Panc1 (cell line): ENCODE results near the gene TMCO1. TPM values are rescaled to one million over a fixed set of nuclear protein-coding genes. Genes with fewer than 3 reads are reported as not detected.

Source experiments
- ATAC-seq: fragments of 200-7000 bp; cut with Tn5 transposase; 2 replicates; pipeline ENCODE4 v1.9.1; 2020; ENCODE audit warnings: mild to moderate bottlenecking, moderate library complexity
- BruUV-seq: library from RNA; stranded (reverse); fragments of 400-500 nt; replicated peaks from 2 replicates; lab custom pipeline; 2021; lab: Mats Ljungman, UMichigan
- CTCF ChIA-PET: fragments of 300-600 bp; sonication (Branson Sonifier 250); formaldehyde crosslinking; loops from one replicate; lab custom pipeline; 2022; ENCODE audit warnings: antibody characterized with exemption; lab: Charles Lee
- POLR2A ChIA-PET: fragments of 300-600 bp; sonication (Branson Sonifier 250); formaldehyde crosslinking; loops from one replicate; lab custom pipeline; 2022; ENCODE audit warnings: antibody characterized with exemption; lab: Charles Lee
- DNase-seq: peaks from one replicate; pipeline ENCODE4 v3.0.0-alpha.2; 2010; ENCODE audit warnings: low read depth, low spot score
- H3K27ac ChIP-seq: 2 replicates; pipeline ENCODE4 v1.5.1; 2011; ENCODE audit warnings: mild to moderate bottlenecking, low read length, inconsistent platforms
- H3K27me3 ChIP-seq: fragments of 200-500 bp; sonication (Bioruptor generic); 2 replicates; pipeline ENCODE4 v1.6.0; 2014; ENCODE audit warnings: low read length, inconsistent platforms; ENCODE audit not compliant: control insufficient read depth, insufficient read depth
- H3K36me3 ChIP-seq: fragments of 200-500 bp; sonication (Bioruptor generic); 2 replicates; pipeline ENCODE4 v1.5.1; 2014; ENCODE audit warnings: inconsistent platforms, mild to moderate bottlenecking, low read length, moderate library complexity; ENCODE audit not compliant: control insufficient read depth, insufficient read depth
- H3K4me1 ChIP-seq: 2 replicates; pipeline ENCODE4 v1.5.1; 2011; ENCODE audit warnings: inconsistent platforms, mild to moderate bottlenecking, low read length, moderate library complexity; ENCODE audit not compliant: control insufficient read depth, insufficient read depth
- H3K4me3 ChIP-seq, 2 experiments: 2 replicates each; pipeline ENCODE4 v1.5.1; 2011 to 2012; ENCODE audit warnings: low read depth in 2 of 2, low read length in 2 of 2, mild to moderate bottlenecking in 2 of 2, inconsistent platforms in 1 of 2, moderate library complexity in 1 of 2
- H3K9me3 ChIP-seq: fragments of 200-500 bp; sonication (Bioruptor generic); 2 replicates; pipeline ENCODE4 v1.5.1; 2014; ENCODE audit warnings: low read depth, mild to moderate bottlenecking, inconsistent platforms, low read length, moderate library complexity; ENCODE audit not compliant: control insufficient read depth, insufficient read depth
- POLR2AphosphoS5 ChIP-seq: IDR thresholded peaks from 2 replicates; pipeline ENCODE4 v1.6.1; 2012; ENCODE audit warnings: mild to moderate bottlenecking, low read depth, low read length, moderate library complexity
- SIN3A ChIP-seq: IDR thresholded peaks from 2 replicates; pipeline ENCODE4 v1.6.1; 2012; ENCODE audit warnings: low read depth, mild to moderate bottlenecking, low read length, moderate library complexity, borderline replicate concordance; ENCODE audit not compliant: insufficient read depth
- TCF7L2 ChIP-seq: IDR thresholded peaks from 2 replicates; pipeline ENCODE4 v1.6.1; 2011; ENCODE audit warnings: mild to moderate bottlenecking, low read depth, low read length, inconsistent platforms
- in situ Hi-C: cut with HindIII; loops from 2 replicates; pipeline ENCODE4 v1.10.0; 2016; ENCODE audit warnings: low sequenced_read_pairs, low pct_unique_long_range_greater_than_20kb
- intact Hi-C: fragments of 100-400 bp; cut with micrococcal nuclease; formaldehyde crosslinking; loops from one replicate; pipeline ENCODE4 v1.10.0; 2022; ENCODE audit not compliant: unreplicated experiment
- total RNA-seq: library from RNA; stranded (reverse); gene quantifications from one replicate; pipeline ENCODE4 v1.2.1, GENCODE V29; 2021; ENCODE audit not compliant: unreplicated experiment
- TF ChIP-seq, protein P1 (sequence below): fragments of 450-650 bp; IDR thresholded peaks from 2 replicates; pipeline ENCODE4 v1.5.1; 2017; ENCODE audit warnings: mild to moderate bottlenecking
- TF ChIP-seq, protein P2 (sequence below), 2 experiments: IDR thresholded peaks; 2 replicates each; pipeline ENCODE4 v1.6.1; 2011 to 2012; ENCODE audit warnings: low read depth in 2 of 2, control low read depth in 1 of 2, low read length in 1 of 2, mild to moderate bottlenecking in 1 of 2, moderate library complexity in 1 of 2; ENCODE audit not compliant: insufficient read depth in 1 of 2

TMCO1 gene
- total RNA-seq, 1 experiment from 2014 or later: 103 TPM

DNA sequence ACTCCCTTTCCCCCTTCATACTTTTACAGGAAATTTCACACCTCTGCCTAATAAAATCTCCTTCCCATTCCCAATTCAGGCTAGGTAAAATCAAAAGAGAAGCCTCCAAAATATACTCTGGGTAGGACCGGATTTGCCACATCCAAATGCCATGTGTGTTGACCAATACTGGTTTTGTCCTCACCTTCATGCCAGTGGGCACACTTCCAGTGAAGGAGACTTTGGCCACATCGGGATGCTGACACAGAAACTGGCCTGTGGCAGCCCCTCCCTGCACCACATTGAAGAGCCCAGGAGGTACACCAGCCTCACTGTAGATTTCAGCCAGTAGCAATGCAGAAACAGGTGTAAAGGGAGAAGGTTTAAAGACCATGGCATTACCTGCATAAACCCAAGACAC, 88.4 kb downstream of the TMCO1 start:
- ChIA-PET POLR2A (no interaction called here), CTCF (no interaction called here)
- ATAC-seq (no peak), DNase-seq (no peak)
- Histone ChIP-seq H3K4me3 (no peak overlapping the region), H3K4me1 (no peaks in the 10 kb centered on the region), H3K27me3 (no peaks in the 10 kb centered on the region), H3K9me3 (no peaks in the 10 kb centered on the region), H3K36me3 (peaks cover 4% of the 10 kb centered on the region; the same call in 1 of the 2 replicates), H3K27ac (no peak overlapping the region)
- no TSS peak for BruUV-seq
- intact Hi-C loops: no loop called here
- in situ Hi-C loops: no loop called here
- TF ChIP-seq, protein P1, sequence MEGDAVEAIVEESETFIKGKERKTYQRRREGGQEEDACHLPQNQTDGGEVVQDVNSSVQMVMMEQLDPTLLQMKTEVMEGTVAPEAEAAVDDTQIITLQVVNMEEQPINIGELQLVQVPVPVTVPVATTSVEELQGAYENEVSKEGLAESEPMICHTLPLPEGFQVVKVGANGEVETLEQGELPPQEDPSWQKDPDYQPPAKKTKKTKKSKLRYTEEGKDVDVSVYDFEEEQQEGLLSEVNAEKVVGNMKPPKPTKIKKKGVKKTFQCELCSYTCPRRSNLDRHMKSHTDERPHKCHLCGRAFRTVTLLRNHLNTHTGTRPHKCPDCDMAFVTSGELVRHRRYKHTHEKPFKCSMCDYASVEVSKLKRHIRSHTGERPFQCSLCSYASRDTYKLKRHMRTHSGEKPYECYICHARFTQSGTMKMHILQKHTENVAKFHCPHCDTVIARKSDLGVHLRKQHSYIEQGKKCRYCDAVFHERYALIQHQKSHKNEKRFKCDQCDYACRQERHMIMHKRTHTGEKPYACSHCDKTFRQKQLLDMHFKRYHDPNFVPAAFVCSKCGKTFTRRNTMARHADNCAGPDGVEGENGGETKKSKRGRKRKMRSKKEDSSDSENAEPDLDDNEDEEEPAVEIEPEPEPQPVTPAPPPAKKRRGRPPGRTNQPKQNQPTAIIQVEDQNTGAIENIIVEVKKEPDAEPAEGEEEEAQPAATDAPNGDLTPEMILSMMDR: no peak
- TF ChIP-seq TCF7L2 (no peak), SIN3A (no peak), POLR2AphosphoS5 (no peak)
- TF ChIP-seq, protein P2, sequence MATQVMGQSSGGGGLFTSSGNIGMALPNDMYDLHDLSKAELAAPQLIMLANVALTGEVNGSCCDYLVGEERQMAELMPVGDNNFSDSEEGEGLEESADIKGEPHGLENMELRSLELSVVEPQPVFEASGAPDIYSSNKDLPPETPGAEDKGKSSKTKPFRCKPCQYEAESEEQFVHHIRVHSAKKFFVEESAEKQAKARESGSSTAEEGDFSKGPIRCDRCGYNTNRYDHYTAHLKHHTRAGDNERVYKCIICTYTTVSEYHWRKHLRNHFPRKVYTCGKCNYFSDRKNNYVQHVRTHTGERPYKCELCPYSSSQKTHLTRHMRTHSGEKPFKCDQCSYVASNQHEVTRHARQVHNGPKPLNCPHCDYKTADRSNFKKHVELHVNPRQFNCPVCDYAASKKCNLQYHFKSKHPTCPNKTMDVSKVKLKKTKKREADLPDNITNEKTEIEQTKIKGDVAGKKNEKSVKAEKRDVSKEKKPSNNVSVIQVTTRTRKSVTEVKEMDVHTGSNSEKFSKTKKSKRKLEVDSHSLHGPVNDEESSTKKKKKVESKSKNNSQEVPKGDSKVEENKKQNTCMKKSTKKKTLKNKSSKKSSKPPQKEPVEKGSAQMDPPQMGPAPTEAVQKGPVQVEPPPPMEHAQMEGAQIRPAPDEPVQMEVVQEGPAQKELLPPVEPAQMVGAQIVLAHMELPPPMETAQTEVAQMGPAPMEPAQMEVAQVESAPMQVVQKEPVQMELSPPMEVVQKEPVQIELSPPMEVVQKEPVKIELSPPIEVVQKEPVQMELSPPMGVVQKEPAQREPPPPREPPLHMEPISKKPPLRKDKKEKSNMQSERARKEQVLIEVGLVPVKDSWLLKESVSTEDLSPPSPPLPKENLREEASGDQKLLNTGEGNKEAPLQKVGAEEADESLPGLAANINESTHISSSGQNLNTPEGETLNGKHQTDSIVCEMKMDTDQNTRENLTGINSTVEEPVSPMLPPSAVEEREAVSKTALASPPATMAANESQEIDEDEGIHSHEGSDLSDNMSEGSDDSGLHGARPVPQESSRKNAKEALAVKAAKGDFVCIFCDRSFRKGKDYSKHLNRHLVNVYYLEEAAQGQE (IDR thresholded peaks at IDR 0.05; ENCODE audit: insufficient read depth in 1 of 2, low read depth in 2 of 2, low read length in 1 of 2): no peak

DNA sequence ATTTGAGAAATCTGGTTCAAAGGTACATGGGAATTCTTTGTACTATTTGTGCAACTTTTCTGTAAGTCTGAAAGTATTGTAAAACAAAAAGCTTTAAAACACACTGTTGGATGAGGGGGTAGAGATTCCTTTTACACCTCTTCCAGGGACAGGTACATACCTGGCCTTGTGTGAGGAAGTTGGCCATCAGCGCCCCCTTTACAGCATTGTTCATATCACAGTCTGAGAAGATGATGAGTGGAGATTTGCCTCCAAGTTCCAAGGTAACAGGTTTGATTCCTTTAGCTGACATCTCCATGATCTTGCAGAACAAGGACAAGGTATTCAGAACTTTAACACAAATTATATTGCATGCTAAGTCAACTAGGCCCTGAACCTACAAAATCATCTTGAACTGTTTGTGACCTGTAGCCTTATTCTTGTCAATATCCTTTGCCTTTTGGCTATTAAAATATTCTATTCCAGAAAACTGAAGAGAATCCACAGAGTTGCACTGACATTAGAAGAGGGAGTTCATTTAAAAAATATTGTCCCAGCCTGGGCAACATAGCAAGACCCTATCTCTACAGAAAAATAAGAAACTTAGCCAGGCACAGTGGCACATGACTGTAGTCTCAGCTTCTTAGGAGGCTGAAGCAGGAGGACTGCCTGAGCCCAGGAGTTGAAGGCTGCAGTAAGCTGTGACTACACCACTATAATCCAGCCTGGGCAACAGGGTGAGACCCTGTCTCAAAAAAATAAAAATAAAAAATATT, 89.2 kb downstream of the TMCO1 start:
- ChIA-PET CTCF (no interaction called here), POLR2A (no interaction called here)
- in situ Hi-C loops (no loop called here), intact Hi-C loops (no loop called here)
- no peak for DNase-seq
- no peaks in the 10 kb centered on the region for H3K9me3 ChIP-seq
- no TSS peak for BruUV-seq
- TF ChIP-seq, protein P1: peak; percentile 16; the same call in 1 of the 2 replicates
- TF ChIP-seq POLR2AphosphoS5: no peak
- H3K36me3 ChIP-seq: peaks cover 4% of the 10 kb centered on the region; the same call in 1 of the 2 replicates
- H3K27ac ChIP-seq: no peak overlapping the region
- no peaks in the 10 kb centered on the region for H3K4me1 ChIP-seq
- ATAC-seq: no peak
- no peaks in the 10 kb centered on the region for H3K27me3 ChIP-seq
- H3K4me3 ChIP-seq: no peak overlapping the region
